NCI-H187 treated with DMSO at 0.1 percent for 48 hours (cell line): ENCODE results near the gene GJC2.

Experiments used
- DNase-seq: peaks from one replicate; lab custom pipeline; 2025; lab: John Stamatoyannopoulos, UW

Gene GJC2

DNA sequence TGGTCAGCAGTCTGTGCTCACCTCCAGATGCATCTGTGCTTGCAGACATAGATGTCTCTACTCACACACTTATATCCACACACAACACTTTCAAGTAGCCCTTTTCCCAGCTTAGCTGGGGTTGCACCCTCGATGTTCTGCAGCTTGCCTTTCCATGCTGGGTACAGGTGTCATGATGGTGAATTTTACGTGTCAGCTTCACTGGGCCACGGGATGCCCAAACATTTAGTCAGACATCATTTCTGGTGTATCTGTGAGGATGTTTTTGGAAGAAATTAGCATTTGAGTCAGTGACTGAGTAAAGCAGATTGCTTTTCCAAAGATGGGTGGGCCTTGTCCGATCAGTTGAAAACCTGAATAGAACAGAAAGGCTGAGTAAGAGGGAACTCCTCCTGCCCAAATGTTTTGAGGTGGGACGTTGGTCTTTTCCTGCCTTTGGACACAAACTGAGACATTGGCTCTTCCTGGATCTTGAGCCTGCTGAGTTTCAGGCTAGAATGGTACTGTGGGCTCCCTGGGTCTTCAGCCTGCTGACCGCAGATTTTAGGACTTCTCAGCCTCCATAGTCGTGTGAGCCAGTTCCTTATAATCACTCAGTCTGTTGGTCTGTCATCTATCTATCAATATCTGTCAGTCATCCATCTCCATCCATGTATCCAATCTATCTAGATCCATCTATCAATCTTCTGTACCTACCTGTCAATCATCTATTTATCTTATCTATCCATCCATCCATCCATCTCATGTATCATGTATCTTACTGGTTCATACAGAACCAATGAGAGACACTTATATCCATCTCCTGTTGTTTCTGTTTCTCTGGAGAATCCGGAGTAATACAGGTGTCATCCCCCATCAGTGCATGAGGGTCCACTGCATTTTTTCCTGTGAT is 45.4 kb downstream of the GJC2 start:
- DNase-seq = no peak

DNA sequence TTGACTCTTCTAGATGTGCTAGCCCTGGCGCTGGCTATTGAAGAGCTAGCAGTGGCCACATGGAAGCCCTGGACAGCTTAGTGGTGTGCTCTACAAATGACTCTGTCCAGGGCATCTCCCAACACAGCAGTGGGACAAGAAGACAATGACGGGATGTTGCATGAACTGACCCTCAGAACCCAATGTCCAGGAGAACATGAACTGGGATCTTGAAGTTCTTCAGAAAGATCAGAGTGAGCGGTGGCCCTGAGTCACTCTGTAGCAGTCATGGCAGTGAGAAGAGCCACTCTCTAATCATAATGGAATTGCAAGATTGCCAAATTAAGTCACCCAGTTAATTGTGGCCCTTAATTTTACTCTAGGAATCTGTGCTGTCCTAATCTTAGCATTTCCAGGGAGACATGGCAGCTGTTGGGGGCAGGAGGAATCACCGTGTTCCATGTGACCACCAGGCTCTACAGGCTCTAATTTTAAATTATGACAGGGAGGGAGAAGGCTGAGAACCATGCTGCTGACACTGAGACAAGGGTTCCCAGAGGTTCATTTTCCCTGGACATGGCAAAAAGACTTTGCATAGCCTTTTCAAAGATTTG is 47.9 kb downstream of the GJC2 start:
- DNase-seq = no peak

- no peak for DNase-seq
Observed at GRCh38 chr1:228198977-228199590, 49.4 kb downstream of the GJC2 start.

DNA sequence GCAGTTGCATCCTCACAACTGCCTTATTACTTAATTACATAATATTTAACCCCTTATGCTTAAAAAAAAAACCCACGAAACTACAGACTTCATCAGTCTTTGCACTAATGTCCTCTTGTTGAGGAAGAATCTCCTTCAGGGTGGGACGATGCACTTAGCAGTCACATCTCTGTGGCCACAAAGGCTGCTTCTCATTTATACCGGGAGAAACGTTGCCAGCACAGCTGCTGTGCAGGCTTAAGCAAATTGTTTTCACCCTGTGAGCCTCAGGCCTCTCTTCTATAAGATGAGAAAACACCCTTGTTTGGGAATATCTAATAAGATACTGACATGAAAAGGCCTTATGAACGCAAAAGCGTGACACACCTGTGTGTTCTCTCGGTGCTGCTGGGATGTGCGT is 55.2 kb downstream of the GJC2 start:
- DNase-seq = no peak

GRCh38 chr1:228205526-228206436 is 56.1 kb downstream of the GJC2 start:
- DNase-seq = no peak

- DNase-seq = no peak
Observed at GRCh38 chr1:228206582-228207351, 57.0 kb downstream of the GJC2 start.

GRCh38 chr1:228207381-228207810 is 57.7 kb downstream of the GJC2 start:
- no peak for DNase-seq

- DNase-seq = no peak
Observed at GRCh38 chr1:228207851-228208821, 58.4 kb downstream of the GJC2 start, which contains the start of gene OBSCN. Gene OBSCN, plus strand, starts transcription at chr1:228208044. Its CDS starts 3,740 bp downstream, at chr1:228211784.

- no peak for DNase-seq
Observed at GRCh38 chr1:228208831-228209551, 59.3 kb downstream of the GJC2 start.
